HepG2 (cell line): ENCODE measurements around the gene MMP17.

Experiments used
- CEBPB ChIP-seq: IDR thresholded peaks from 2 replicates; pipeline ENCODE4 v1.6.1; 2011; ENCODE audit warnings: low read depth, low read length, improper control_type of control experiment, borderline replicate concordance
- FOXK2 ChIP-seq: fragments of 450-650 bp; IDR thresholded peaks from 2 replicates; pipeline ENCODE4 v1.6.1; 2016
- MAFG ChIP-seq: sonication (generic); formaldehyde crosslinking; IDR thresholded peaks from 2 replicates; pipeline ENCODE4 v1.5.1; 2020; ENCODE audit warnings: mild to moderate bottlenecking, missing genetic modification reagents
- MLX ChIP-seq: IDR thresholded peaks from 2 replicates; pipeline ENCODE4 v1.6.1; 2016
- NRL ChIP-seq: sonication (generic); formaldehyde crosslinking; IDR thresholded peaks from 2 replicates; pipeline ENCODE4 v1.5.0; 2020; ENCODE audit warnings: missing genetic modification reagents, mild to moderate bottlenecking, moderate library complexity, borderline replicate concordance
- REST ChIP-seq, 2 experiments: IDR thresholded peaks; 2 replicates each; pipeline ENCODE4 v1.6.1; 2011 to 2012; ENCODE audit warnings: low read length in 2 of 2, borderline replicate concordance in 1 of 2, low read depth in 1 of 2, mild to moderate bottlenecking in 1 of 2, moderate library complexity in 1 of 2
- SATB2 ChIP-seq: sonication (generic); formaldehyde crosslinking; IDR thresholded peaks from 2 replicates; pipeline ENCODE4 v1.5.0; 2020; ENCODE audit warnings: missing genetic modification reagents
- ZBTB20 ChIP-seq: sonication (generic); formaldehyde crosslinking; IDR thresholded peaks from 2 replicates; pipeline ENCODE4 v1.8.1; 2023; ENCODE audit warnings: missing genetic modification reagents, low read depth, mild to moderate bottlenecking, borderline replicate concordance
- ZNF446 ChIP-seq: sonication (generic); formaldehyde crosslinking; IDR thresholded peaks from 2 replicates; pipeline ENCODE4 v1.5.0; 2020; ENCODE audit warnings: mild to moderate bottlenecking, missing genetic modification reagents
- ZNF512 ChIP-seq: sonication (generic); formaldehyde crosslinking; IDR thresholded peaks from 2 replicates; pipeline ENCODE4 v1.4.0; 2020; ENCODE audit warnings: mild to moderate bottlenecking, missing genetic modification reagents

- no peak for TF ChIP-seq FOXK2
- TF ChIP-seq ZNF446 (CRISPR knock-in tag) = no peak
- TF ChIP-seq NRL (CRISPR knock-in tag) = no peak
- no peak for TF ChIP-seq MLX (CRISPR knock-in tag)
- TF ChIP-seq CEBPB = no peak; the same call in 1 of the 2 replicates
- TF ChIP-seq SATB2 (CRISPR knock-in tag) = no peak
- no peak for TF ChIP-seq ZBTB20
- no peak for TF ChIP-seq MAFG (CRISPR knock-in tag)
- TF ChIP-seq ZNF512 (CRISPR knock-in tag) = no peak
- TF ChIP-seq REST (IDR thresholded peaks at IDR 0.05; ENCODE audit: borderline replicate concordance in 1 of 2, low read depth in 1 of 2, low read length in 2 of 2) = no peak
Measured at GRCh38 chr12:131892711-131893604, 64.8 kb downstream of the MMP17 start.
